H1 (cell line): ENCODE measurements around the gene FGFBP2. TPM values are rescaled to one million over a fixed set of nuclear protein-coding genes. Genes with fewer than 3 reads are reported as not detected.
A peak's percentile ranks its signal among the peaks of the same experiment; 100 is the strongest.

Experiments
- BCL11A ChIP-seq, 2 experiments: IDR thresholded peaks; one replicate each; pipeline ENCODE4 v1.6.1; 2011; ENCODE audit warnings: low read depth in 2 of 2, low read length in 2 of 2, mild to moderate bottlenecking in 2 of 2
- CEBPB ChIP-seq: IDR thresholded peaks from 2 replicates; pipeline ENCODE4 v1.6.1; 2012; ENCODE audit warnings: low read depth, low read length
- CREB1 ChIP-seq: IDR thresholded peaks from 2 replicates; pipeline ENCODE4 v1.6.1; 2012; ENCODE audit warnings: inconsistent platforms
- CTBP2 ChIP-seq: IDR thresholded peaks from 2 replicates; pipeline ENCODE4 v1.7.0; 2011; ENCODE audit warnings: borderline replicate concordance, mild to moderate bottlenecking, moderate library complexity, mixed read lengths, low read length; ENCODE audit not compliant: insufficient read depth, insufficient read length
- EGR1 ChIP-seq: IDR thresholded peaks from 2 replicates; pipeline ENCODE4 v1.6.1; 2011; ENCODE audit warnings: low read depth, low read length, borderline replicate concordance
- GTF2F1 ChIP-seq: IDR thresholded peaks from 2 replicates; pipeline ENCODE4 v1.6.1; 2012; ENCODE audit warnings: low read depth, low read length, improper control_type of control experiment, borderline replicate concordance
- KDM4A ChIP-seq: IDR thresholded peaks from one replicate; pipeline ENCODE4 v1.7.1; 2012; ENCODE audit warnings: low read depth, mild to moderate bottlenecking, moderate library complexity, low read length, inconsistent platforms; ENCODE audit not compliant: severe bottlenecking
- KDM5A ChIP-seq: fragments of 200-600 bp; IDR thresholded peaks from 2 replicates; pipeline ENCODE4 v1.7.1; 2012; ENCODE audit warnings: mild to moderate bottlenecking, low read length, inconsistent platforms, mixed read lengths
- MAFK ChIP-seq: IDR thresholded peaks from 2 replicates; pipeline ENCODE4 v1.6.1; 2012; ENCODE audit warnings: low read depth, mild to moderate bottlenecking, improper control_type of control experiment, low read length
- NANOG ChIP-seq: IDR thresholded peaks from 2 replicates; pipeline ENCODE4 v1.6.1; 2011; ENCODE audit warnings: low read length, low read depth, mild to moderate bottlenecking, inconsistent platforms; ENCODE audit not compliant: insufficient read depth, poor library complexity, severe bottlenecking
- PHF8 ChIP-seq: fragments of 200-600 bp; sonication (generic); conservative IDR thresholded peaks from 2 replicates; pipeline ENCODE4 v1.7.1; 2012; ENCODE audit warnings: low read depth, mild to moderate bottlenecking, inconsistent platforms, low read length, moderate library complexity
- POLR2A ChIP-seq, 2 experiments: IDR thresholded peaks; 1 replicate in 1 of 2; 2 replicates in 1 of 2; pipeline ENCODE4 v1.6.1; 2011; ENCODE audit warnings: low read depth in 2 of 2, low read length in 2 of 2, mild to moderate bottlenecking in 2 of 2; ENCODE audit errors: control extremely low read depth in 1 of 2
- RBBP5 ChIP-seq: IDR thresholded peaks from 2 replicates; pipeline ENCODE4 v1.7.1; 2012; ENCODE audit warnings: low read depth, mild to moderate bottlenecking, inconsistent platforms, low read length, moderate library complexity, borderline replicate concordance
- RFX5 ChIP-seq: IDR thresholded peaks from 2 replicates; pipeline ENCODE4 v1.6.1; 2011; ENCODE audit warnings: low read depth, low read length, improper control_type of control experiment, borderline replicate concordance
- SAP30 ChIP-seq: fragments of 300-600 bp; sonication (generic); IDR thresholded peaks from 2 replicates; pipeline ENCODE4 v1.7.1; 2012; ENCODE audit warnings: low read length, moderate library complexity, mild to moderate bottlenecking, inconsistent platforms; ENCODE audit not compliant: insufficient read depth, insufficient replicate concordance
- SIRT6 ChIP-seq: IDR thresholded peaks from one replicate; pipeline ENCODE4 v1.7.1; 2012; ENCODE audit warnings: low read length, inconsistent platforms
- SP2 ChIP-seq: IDR thresholded peaks from 2 replicates; pipeline ENCODE4 v1.6.1; 2012; ENCODE audit warnings: mild to moderate bottlenecking, low read length, inconsistent platforms
- SP4 ChIP-seq: IDR thresholded peaks from 2 replicates; pipeline ENCODE4 v1.6.1; 2012; ENCODE audit warnings: low read length, inconsistent platforms
- TAF7 ChIP-seq: optimal IDR thresholded peaks from 2 replicates; pipeline ENCODE3; 2011; ENCODE audit warnings: low read depth, mild to moderate bottlenecking, inconsistent platforms, low read length, moderate library complexity, borderline replicate concordance
- TCF12 ChIP-seq: IDR thresholded peaks from 2 replicates; pipeline ENCODE4 v1.6.1; 2011; ENCODE audit warnings: low read depth, mild to moderate bottlenecking, low read length
- TEAD4 ChIP-seq: IDR thresholded peaks from 2 replicates; pipeline ENCODE4 v1.6.1; 2012; ENCODE audit warnings: low read depth, low read length, inconsistent platforms, mixed read lengths
- YY1 ChIP-seq: IDR thresholded peaks from 2 replicates; pipeline ENCODE4 v1.6.1; 2011; ENCODE audit warnings: low read depth, mild to moderate bottlenecking, low read length
- polyA plus RNA-seq, 7 experiments: library from polyadenylated mRNA; depleted of rRNA in 3 of 7; stranded (reverse) in 5 of 7; unstranded in 2 of 7; fragments of >200 nt in 5 of 7; fragments of 200-250 nt in 2 of 7; gene quantifications; 1 replicate in 5 of 7; 2 replicates in 1 of 7; 4 replicates in 1 of 7; pipeline versions ENCODE4 v1.2.1 to v1.2.3, GENCODE V29; 2011 to 2013; ENCODE audit warnings: missing spikeins in 2 of 7, mixed read lengths in 2 of 7
- total RNA-seq: library from RNA; stranded (reverse); fragmentation: NEBNext Ultra II Directional; extraction: Animal tissue kit (Norgen Biotek cat#: 25700); gene quantifications from 2 replicates; pipeline ENCODE4 v1.2.1, GENCODE V29; 2021
- TF ChIP-seq, protein P1 (sequence below), 3 experiments: IDR thresholded peaks; 1 replicate in 2 of 3; 2 replicates in 1 of 3; pipeline versions ENCODE4 v1.5.1 to v1.6.1; 2011; ENCODE audit warnings: low read length in 3 of 3, mild to moderate bottlenecking in 3 of 3, inconsistent platforms in 2 of 3, low read depth in 1 of 3, moderate library complexity in 1 of 3; ENCODE audit not compliant: insufficient read depth in 1 of 3; ENCODE audit errors: control extremely low read depth in 1 of 3

The FGFBP2 gene
- total and polyA plus RNA-seq, 2 of the 8 experiments (the other 6 are each of a cell fraction or from before 2014, with no cell fraction given): 0.15 TPM; not detected in 1

- TF ChIP-seq SP4 (no peak), SP2 (no peak), CEBPB (no peak), BCL11A (IDR thresholded peaks at IDR 0.05; ENCODE audit: low read depth in 2 of 2, low read length in 2 of 2) (no peak), EGR1 (no peak), TEAD4 (peak; percentile 74; the same call in 1 of the 2 replicates), KDM4A (no peak), NANOG (no peak), TCF12 (no peak), SIRT6 (no peak), CREB1 (0 out of 2 replicates have a peak, but pooled peaks have one; percentile 31), RBBP5 (no peak), YY1 (peak; percentile 59; the same call in 1 of the 2 replicates), GTF2F1 (no peak), MAFK (no peak), RFX5 (no peak), SAP30 (no peak), CTBP2 (no peak), KDM5A (no peak), PHF8 (no peak), POLR2A (IDR thresholded peaks at IDR 0.05; ENCODE audit: control extremely low read depth in 1 of 2, low read depth in 2 of 2, low read length in 2 of 2) (0 out of 3 replicates have a peak, but pooled peaks of 1 of the 2 experiments have one; percentile 26), TAF7 (no peak)
- TF ChIP-seq, protein P1, sequence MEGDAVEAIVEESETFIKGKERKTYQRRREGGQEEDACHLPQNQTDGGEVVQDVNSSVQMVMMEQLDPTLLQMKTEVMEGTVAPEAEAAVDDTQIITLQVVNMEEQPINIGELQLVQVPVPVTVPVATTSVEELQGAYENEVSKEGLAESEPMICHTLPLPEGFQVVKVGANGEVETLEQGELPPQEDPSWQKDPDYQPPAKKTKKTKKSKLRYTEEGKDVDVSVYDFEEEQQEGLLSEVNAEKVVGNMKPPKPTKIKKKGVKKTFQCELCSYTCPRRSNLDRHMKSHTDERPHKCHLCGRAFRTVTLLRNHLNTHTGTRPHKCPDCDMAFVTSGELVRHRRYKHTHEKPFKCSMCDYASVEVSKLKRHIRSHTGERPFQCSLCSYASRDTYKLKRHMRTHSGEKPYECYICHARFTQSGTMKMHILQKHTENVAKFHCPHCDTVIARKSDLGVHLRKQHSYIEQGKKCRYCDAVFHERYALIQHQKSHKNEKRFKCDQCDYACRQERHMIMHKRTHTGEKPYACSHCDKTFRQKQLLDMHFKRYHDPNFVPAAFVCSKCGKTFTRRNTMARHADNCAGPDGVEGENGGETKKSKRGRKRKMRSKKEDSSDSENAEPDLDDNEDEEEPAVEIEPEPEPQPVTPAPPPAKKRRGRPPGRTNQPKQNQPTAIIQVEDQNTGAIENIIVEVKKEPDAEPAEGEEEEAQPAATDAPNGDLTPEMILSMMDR (IDR thresholded peaks at IDR 0.05; ENCODE audit: control extremely low read depth in 1 of 3, insufficient read depth in 1 of 3, low read depth in 1 of 3, low read length in 3 of 3): peak; percentile 78 to 98 (median 82)
Measured at GRCh38 chr4:16001484-16001858, 38.5 kb upstream of the FGFBP2 start (continued).
